Activated CD8-positive, alpha-beta memory T cell treated with anti-CD3 and anti-CD28 coated beads for 24 hours (primary cell): ENCODE data around the gene MROH7.
"Not testable (repeated sequence)": the region's sequence is repeated elsewhere in the genome, so short reads cannot be mapped to it uniquely, and the experiment has no call there.

Source experiments
- DNase-seq: peaks from one replicate; pipeline ENCODE4 v3.0.0-alpha.2; 2020

Gene MROH7

DNA sequence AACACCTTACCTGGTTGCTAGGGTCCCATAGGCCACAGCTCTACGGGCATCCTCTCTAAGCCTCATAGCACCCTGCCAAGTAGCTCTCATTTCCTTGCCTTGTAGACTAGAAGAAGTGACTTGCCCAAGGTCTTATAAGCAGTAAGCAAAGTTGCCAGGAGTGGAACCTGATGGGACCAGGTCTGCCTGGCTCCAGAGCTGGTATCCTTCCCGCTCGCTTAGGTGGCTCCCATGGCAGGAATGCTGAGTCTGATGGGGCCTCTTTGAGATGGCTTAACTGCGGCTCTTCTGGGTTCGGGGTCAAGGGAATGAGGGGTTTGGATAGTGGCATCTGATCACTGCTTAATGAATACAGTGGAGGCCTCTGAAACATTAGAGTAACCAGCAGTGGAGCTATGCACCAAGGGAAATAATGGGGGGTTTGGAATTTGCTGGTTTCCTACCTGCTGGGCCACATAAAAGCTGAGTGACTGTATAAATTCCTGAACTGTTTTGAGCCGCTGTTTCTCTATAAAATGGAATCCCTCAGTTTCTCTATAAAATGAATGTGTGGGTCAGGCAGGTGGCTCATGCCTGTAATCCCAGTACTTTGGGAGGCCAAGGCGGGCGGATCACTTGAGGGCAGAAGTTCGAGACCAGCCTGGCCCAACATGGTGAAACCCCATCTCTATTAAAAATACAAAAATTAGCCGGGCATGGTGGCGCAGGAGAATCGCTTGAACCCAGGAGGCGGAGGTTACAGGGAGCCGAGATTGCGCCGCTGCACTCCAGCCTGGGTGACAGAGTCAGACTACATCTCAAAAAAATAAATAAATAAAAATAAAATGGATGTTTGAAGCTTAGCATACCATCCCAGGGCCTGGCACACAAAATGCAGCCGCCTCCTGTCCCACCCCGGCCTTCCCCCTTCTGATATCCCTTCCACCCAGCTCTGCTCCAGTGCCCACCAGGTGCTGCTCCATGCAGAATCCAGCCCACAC is 30.7 kb upstream of the MROH7 start:
- no peak for DNase-seq

DNA sequence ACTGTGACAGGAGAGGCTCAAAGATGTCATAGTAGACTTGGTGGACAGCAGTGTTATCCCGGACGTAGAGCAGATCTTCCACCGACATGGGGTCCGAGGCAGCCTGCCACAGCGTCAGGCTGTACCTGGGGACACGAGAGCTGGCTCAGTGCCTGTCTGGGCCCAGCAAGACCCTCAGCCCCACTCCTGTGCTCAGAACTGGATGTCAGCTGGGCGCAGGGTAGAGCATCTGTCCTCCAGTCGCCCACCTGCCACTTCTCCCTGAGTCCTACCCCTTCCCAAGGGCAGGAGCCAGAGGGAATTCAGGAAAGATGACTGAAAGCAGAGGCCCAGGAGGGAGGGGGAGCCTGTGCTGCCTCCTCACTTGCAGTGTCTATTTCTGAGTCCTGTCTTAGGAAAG is 30.0 kb upstream of the MROH7 start:
- no peak for DNase-seq

DNA sequence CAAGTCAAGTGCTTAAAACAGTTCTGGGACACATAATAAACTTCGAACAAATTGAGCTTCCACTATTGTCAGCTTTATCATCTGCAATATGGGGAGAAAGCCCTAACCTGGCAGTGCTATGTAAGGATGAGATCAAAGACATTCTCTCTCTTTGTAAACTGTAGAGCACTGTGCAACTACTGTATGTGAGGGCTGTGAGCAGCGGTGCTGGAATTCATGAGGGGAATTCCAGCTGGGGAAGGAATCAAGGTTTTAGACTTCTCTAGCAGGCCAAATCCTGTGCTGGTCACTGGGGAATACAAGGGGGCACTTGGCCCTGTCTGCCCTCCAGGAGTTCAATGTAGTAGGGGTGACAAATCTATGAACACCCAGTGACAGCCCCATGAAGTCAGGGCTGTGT is 27.6 kb upstream of the MROH7 start:
- no peak for DNase-seq

DNA sequence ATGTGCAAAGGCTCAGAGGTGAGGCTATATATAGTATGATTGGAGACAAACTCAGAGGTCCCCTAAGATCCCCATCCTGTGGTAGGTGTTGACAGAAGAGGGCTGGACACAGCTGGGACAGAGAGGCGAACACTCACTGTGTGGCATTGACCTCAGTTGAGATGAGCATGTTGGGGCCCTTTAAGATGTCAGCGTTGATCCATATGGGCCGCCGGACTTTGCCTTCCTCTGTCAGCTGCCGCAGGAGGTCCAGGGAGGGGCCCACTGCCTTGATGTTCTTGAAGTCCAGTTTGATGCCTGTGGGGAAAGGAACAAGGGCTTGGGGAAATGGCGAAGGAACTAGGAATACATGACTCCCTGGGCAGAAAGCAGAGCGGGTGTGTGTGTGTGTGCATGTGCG is 27.0 kb upstream of the MROH7 start:
- no peak for DNase-seq

DNA sequence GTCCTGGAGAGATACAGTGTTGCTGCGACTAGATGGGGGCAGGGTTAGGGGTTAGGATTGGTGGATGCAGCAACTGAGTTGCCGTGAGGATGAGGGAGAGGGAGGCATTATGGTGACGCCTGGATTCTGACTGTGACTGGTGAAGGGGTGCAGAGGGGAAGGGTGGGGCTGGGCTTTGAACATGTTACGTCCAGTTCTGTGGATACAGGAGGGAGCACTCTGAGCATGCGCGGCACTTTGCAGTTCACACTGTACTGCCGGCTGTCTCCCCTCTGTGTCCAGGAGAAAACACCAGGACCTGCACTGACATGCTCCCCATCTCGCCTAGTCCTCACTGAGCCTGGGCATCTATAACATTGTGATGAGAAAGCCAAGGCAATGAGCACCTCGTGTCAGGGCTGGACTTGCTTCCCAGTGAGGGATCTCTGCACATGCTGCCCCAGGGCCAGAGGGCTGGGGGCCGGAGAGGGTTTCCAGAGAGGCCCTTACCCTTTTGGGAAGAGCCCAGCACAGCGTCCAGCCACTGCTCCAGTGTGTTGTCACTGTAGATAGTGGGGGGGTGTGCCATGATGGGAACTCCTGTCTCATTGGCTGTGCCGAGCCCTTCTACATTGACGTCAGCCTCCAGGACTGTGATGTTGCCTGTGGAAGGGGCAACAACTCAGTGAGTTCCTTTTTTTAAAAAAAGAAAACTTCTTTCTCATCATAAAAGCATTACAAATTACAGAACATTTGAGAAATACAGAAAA is 25.9 kb upstream of the MROH7 start:
- no peak for DNase-seq

DNA sequence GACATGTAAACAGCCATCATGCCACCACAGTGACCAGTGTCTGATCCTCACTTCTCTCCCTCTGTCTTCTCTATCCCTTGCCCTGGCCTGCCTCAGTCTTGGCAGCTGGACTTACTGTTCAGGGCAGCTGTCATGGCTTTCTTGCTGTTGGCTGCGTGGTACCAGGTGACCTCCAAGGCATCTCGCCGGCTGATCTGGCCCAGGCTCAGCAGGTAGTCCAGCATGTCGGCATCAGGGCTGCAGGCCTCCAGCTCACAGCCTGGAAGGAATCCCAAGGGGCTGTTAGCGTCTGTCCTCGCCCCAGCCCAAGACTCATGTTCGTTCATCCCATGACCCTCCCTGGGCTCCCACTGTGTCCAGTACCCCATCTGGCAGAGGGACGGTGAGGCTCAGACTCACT is 21.8 kb upstream of the MROH7 start:
- no peak for DNase-seq

DNA sequence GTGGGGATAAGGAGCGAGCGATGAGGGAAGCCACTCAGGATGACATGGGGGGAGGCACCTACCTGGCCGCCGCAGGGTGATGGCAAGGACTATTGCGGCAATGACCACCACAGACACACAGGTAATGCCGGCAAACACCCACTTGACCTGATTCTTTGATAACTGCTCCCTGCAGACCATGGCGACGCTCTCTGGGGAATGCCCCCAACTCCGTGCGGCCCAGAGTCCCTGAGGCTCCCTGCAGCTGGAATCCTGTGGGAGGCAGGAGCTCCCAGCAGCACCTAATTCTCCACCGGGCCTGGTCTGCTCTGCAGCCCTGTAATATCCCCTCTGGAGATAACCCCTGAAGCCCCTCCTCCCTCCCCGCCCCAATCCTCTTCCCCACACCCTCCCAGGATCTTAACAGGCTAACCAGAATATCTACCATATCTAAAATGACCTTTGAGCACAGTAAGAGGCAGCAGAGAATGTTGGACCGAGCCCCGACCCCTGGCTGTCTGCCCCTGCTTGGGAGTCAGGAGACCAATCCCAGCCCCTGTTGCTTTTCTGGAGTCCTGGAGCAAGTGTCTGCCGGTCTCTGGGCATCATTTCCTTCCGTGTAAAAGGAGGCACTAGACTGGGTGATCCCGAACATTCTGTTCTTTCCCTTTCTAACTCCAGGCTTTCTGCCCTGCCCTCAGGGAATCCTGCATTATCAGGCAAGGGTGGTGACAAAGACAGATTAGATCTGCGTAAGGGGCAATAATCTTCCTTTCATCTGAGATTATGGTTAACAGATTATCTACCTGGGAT is 18.2 kb upstream of the MROH7 start, which contains the start of gene FAM151A:
FAM151A (minus strand) TSS at position 310 of the 792 bp plus-strand sequence; CDS start at position 180, 130 bp downstream.
- DNase-seq: no peak

DNA sequence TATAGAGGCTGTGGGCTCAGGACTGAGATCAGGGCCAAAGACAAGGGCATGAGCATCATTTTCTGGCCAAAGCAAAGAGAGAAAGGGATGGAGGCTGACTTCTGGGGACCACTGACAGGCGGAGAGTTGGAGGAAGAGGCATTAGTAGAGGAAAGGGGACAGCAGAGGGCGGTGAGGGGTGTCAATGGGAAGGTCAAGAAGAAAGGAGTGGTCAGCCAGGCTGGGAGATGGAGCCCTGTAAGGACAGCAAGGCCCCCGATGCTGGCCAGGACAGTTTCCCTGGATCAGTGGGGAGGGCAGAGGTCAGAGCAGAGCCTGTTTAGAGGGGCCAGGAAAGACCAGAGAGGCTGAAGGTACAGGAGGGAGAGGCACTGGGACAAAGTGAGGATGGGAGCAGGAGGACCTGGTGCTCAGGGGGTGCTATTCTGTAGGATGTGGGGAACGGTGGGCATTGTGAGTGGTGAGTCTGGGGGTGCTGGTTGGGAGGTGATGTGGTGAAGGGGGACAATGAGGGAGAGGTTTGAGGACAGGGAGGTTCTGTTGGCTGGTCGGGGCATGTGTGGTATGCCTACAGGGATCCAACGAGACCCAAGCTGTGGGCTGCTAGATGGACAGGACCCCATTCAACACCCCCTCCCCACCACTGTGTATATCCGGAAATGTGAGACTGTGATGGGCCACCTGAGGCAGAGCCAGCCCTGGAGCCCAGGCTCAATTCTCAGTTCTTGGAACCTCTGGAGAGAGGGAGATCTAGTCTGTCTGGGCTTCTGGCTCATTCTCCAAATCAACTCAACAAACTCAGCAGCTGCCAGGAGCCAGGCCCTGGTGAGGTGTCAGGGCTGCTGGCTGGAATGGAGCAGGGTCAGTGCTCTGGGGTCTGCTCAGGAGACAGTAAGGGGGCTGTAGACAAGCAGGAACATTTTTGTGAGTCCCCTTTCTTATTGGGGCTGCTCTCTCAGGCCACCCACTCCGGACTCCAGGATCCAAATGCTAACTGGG is 16.8 kb upstream of the MROH7 start:
- no peak for DNase-seq

DNA sequence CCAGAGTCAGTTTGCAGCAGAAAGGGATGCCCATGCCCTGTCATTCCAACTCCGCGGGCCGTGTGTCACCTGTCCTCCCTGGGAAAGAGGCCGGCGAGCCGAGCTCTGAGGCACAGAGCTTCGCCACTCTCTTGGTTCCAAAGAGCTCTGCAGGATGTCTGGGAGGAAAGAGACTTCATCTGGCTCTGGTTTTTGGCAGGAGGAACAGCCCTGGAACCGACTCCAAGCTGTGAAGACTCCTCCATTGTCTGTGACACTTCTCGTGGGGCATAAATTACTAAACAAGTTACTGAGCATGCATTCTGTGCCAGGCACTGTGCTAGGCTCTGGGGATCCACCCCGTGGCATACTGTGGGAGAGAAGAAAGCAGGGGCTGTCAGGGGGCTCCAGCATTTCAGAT is 14.4 kb upstream of the MROH7 start:
- no peak for DNase-seq

DNA sequence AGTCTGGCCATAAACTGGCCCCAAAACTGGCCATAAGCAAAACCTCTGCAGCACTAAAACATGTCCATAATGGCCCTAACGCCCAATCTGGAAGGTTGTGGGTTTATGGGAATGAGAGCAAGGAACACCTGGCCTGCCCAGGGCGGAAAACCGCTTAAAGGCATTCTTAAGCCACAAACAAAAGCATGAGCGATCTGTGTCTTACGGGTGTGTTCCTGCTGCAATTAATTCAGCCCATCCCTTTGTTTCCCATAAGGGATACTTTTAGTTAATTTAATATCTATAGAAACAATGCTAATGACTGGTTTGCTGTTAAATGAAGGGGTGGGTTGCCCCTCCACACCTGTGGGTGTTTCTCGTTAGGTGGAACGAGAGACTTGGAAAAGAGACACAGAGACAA is 5.8 kb upstream of the MROH7 start:
- not testable (repeated sequence) for DNase-seq

DNA sequence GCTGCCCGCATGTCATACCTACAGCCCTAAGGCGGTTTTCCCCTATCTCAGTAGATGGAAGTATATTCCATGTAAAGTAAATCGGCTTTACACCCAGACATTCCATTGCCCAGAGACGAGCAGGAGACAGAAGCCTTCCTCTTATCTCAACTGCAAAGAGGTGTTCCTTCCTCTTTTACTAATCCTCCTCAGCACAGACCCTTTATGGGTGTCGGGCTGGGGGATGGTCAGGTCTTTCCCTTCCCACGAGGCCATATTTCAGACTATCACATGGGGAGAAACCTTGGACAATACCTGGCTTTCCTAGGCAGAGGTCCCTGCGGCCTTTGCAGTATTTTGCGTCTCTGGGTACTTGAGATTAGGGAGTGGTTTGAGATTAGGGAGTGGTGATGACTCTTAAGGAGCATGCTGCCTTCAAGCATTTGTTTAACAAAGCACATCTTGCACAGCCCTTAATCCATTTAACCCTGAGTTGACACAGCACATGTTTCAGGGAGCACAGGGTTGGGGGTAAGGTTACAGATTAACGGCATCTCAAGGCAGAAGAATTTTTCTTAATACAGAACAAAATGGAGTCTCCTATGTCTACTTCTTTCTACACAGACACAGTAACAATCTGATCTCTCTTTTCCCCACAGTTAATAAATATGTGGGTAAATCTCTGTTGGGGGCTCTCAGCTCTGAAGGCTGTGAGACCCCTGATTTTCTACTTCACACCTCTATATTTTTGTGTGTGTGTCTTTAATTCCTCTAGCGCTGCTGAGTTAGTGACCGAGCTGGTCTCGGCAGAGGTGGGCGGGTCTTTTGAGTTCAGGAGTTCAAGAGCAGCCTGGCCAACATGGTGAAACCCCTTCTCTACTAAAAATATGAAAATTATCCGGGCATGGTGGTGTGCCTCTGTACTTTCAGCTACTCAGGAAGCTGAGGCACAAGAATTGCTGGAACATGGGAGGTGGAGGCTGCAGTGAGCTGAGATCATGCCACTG is 4.8 kb upstream of the MROH7 start:
- DNase-seq: not testable (repeated sequence)

DNA sequence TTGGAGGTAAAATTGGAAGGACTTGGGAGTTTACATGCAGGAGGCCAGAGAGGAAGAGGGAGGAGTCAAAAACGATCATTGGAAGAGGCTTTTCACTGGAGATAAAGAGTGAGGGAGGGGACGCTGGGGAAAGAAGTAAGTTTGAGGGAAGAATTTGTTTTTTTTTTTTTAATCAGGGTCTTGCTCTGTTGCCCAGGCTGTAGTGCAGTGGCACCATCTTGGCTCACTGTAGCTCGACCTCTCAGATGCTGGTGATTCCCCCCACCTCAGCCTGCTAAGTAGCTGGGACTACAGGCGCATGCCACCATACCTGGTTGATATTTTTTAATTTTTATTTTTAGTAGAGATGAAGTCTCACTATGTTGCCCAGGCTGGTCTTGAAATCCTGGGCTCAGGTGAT is 1.2 kb upstream of the MROH7 start:
- no peak for DNase-seq

DNA sequence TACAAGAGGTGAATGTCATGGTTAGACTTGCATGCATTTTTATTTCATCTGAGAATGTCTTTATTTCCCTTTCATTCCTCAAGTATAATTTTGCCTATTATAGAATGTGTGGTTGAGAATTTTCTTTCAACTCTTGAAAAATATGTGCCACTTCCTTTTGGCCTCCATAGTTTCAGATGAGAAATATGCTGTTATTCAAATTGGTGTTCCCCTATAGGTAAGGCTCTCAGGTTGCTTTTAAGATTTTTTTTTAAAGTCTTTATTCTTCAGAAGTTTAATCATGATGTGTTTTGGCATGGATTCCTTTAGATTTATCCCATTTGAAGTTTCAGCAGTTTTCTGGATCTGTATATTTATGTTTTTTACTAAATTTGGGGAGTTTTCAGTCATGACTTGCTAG is 2.1 kb downstream of the MROH7 start:
- no peak for DNase-seq

DNA sequence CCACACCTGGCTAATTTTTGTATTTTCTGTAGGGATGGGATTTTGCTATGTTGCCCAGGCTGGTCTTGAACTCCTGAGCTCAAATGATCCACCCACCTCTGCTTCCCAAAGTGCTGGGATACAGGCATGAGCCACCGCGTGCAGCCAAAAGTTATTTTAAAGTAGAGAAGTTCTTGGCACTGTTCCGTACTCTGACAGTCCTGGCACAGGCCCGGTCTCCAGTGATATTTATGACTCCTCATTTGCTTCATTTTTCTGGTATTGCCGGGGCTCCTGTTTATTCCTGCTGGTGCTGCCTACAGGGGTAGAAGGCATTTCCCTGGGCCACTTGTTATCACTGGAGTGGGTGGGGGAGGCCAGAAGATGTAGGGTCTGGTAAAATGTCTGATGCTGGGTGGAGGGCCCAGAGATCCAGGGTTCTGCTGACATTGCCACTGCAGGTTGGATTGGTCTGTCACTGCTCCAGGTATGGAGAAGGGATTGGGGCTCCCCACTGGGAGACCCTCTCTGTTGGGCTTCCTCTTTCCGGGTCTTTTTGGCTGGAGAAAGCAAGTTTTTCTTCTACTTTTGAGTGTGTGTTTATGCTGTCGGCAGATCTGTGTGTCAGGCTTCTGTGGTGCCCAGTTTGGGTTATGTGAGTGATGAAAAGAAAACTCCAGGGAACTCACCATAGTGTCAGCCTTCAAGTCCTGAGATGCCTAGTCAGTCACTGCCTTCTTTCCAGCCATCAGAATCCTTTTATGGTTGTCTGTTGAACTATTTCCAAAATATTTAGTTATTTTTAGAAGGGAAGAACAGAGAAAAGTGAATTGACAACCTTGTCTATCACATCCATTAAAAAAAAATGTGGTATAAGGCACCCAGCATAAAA is 4.5 kb downstream of the MROH7 start:
- DNase-seq: no peak

DNA sequence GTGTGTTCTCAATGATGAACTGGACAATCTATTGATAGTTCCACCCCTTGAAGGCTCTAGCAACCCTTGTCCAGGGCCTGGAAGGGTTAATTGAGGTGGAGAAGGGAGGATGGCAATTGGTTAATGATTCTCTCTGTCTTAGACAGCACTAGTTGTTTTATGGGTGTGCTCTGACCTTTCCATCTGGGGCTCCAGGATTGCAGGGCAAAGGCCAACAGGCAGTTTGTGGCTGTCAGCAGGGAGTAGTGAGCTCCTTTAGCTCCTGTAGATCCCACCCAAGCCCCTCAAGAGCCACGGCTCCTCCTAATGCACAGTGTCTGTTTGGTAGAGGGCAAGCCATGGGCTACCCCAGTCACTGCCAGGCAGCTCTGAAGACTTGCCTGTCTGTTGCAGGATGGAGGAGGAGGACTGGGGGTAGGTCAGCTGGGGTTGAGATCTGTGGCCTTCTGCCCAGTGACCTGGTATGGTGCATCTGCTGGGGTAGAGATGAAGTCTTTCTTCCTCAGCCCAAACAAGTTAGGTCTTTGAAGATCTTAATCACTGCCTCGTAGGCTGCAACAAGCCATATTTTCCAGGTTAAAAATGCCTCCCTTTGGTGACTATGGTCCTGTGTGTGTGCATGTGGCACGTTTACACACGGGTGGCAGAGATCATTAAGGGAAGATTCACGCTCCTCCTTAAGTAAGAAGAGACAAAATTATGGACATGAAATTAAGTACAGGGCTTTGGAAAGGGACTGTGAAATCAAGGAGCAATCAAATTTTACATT is 7.7 kb downstream of the MROH7 start:
- DNase-seq: no peak

DNA sequence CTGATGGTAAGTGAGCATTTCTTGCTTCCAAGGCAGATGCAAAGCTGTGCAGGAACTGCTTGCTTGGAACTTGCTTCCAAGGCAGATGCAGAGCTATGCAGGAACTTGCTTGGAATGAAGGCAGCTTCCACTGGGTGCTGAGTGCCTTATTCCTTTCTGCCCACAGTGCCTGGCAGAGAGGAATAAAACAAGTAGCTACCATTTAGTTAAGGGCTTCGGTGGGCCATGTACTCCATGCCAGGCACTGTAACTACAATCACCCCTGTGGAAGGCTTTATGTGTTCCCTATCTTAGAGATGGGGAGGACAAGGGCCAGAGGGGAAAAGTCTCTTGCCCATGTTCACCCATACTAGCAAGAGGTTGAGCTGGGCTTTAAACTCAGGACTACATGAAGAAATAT is 8.3 kb downstream of the MROH7 start:
- no peak for DNase-seq

DNA sequence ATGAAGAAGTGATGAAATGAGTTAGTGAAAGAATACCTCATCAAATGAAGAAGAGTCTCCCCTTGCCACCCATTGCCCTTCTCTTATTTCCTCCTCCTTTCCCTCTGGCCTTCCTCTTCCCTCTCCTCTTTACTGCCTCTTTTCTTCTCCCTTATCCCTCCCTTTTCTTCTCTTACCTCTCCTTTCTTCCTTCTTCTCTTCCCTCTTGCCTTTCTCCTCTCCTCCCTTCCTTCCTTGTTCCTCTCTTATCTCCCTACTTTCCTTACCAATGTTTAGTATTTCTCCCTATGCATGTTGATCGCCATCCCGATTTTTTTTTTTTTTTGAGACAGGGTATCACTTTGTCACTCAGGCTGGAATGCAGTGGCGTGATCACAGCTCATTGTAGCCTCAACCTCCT is 8.8 kb downstream of the MROH7 start:
- no peak for DNase-seq

DNA sequence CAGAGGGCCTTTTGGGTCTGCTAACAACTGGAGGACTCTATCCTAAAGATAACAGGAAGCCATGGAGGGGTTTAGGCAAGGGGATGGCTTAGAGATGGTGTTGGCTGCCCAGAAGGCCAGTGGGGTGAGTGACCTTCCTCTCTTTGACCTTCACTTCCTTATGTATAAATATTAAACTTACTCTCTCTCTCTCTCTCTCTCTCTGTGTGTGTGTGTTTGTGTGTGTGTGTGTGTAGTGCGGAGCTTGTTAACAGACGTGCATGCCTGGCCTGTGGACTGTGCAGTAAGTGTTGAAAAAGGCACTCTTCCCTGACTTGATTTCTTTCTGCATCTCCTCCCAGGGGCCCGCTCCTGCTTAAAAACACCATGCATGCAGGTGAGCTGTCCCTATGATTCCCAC is 10.0 kb downstream of the MROH7 start:
- no peak for DNase-seq

DNA sequence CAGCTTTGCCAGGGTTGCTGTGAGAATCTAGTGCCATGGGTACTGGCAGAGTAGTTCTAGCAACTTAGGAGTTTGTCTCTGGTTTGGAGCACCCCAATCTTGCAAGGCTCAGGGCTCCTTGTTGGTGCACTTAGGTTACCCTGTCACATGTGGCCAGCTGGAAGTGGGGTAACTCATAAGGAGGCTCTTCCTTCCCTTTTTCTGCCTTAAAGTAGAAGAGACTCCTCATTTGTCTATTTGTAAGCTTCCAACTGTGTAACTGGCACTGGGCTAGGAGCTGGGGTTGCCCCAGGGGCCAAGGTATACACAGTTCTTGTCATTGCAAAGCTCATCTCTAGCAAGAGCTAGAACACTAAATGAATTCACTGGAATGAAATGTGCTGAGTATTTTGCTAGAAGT is 10.6 kb downstream of the MROH7 start:
- no peak for DNase-seq
